Measurements from ENCODE around the gene PTPN14.

DNA sequence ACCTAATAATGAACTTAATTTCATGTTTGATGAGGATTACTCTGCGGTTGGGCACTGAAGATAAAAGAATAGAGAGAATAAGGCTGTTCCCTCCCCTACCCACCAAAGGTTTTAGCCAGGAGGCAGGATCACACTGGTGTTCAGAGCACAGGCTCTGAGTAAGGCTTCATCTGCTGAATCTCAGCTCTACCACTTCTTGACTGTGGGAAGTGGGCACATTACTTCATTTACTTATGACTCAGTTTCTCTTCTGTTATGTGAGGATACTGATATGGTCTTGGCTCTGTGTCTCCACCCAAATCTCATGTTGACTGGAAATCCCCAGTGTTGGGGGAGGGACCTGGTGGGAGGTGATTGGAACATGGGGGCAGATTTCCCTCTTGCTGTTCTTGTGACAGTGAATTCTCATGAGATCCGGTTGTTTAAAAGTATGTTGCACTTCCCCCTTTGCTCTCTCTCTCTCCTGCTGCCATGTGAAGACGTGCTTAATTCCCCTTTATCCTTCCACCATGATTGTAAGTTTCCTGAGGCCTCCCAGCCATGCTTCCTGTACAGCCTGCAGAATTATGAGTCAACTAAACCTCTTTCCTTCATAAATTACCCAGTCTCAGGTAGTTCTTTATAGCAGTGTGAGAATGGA lies 190.8 kb downstream of the PTPN14 start:
- TF ChIP-seq STAT1 (IDR thresholded peaks at IDR 0.05; ENCODE audit: unreplicated experiment): no peak
- TF ChIP-seq, protein P1, sequence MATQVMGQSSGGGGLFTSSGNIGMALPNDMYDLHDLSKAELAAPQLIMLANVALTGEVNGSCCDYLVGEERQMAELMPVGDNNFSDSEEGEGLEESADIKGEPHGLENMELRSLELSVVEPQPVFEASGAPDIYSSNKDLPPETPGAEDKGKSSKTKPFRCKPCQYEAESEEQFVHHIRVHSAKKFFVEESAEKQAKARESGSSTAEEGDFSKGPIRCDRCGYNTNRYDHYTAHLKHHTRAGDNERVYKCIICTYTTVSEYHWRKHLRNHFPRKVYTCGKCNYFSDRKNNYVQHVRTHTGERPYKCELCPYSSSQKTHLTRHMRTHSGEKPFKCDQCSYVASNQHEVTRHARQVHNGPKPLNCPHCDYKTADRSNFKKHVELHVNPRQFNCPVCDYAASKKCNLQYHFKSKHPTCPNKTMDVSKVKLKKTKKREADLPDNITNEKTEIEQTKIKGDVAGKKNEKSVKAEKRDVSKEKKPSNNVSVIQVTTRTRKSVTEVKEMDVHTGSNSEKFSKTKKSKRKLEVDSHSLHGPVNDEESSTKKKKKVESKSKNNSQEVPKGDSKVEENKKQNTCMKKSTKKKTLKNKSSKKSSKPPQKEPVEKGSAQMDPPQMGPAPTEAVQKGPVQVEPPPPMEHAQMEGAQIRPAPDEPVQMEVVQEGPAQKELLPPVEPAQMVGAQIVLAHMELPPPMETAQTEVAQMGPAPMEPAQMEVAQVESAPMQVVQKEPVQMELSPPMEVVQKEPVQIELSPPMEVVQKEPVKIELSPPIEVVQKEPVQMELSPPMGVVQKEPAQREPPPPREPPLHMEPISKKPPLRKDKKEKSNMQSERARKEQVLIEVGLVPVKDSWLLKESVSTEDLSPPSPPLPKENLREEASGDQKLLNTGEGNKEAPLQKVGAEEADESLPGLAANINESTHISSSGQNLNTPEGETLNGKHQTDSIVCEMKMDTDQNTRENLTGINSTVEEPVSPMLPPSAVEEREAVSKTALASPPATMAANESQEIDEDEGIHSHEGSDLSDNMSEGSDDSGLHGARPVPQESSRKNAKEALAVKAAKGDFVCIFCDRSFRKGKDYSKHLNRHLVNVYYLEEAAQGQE (IDR thresholded peaks at IDR 0.05; ENCODE audit: unreplicated experiment): no peak
- TF ChIP-seq, protein P2, sequence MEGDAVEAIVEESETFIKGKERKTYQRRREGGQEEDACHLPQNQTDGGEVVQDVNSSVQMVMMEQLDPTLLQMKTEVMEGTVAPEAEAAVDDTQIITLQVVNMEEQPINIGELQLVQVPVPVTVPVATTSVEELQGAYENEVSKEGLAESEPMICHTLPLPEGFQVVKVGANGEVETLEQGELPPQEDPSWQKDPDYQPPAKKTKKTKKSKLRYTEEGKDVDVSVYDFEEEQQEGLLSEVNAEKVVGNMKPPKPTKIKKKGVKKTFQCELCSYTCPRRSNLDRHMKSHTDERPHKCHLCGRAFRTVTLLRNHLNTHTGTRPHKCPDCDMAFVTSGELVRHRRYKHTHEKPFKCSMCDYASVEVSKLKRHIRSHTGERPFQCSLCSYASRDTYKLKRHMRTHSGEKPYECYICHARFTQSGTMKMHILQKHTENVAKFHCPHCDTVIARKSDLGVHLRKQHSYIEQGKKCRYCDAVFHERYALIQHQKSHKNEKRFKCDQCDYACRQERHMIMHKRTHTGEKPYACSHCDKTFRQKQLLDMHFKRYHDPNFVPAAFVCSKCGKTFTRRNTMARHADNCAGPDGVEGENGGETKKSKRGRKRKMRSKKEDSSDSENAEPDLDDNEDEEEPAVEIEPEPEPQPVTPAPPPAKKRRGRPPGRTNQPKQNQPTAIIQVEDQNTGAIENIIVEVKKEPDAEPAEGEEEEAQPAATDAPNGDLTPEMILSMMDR (conservative IDR thresholded peaks at IDR 0.05; ENCODE audit: low read depth in 2 of 2): no peak
- no peak for TF ChIP-seq POLR2AphosphoS5 (IDR thresholded peaks at IDR 0.05; ENCODE audit: low read depth)

Data from GM23338 (cell line).